Occipital lobe (tissue), 2 donors: ENCODE measurements around the gene JARID2. TPM values are rescaled to one million over a fixed set of nuclear protein-coding genes. Genes with fewer than 3 reads are reported as not detected.

Experiments used
- DNase-seq: peaks from one replicate; lab custom pipeline; 2025; lab: John Stamatoyannopoulos, UW
- total RNA-seq: library from RNA; depleted of rRNA; stranded (reverse); fragments of >200 nt; gene quantifications from one replicate; pipeline ENCODE4 v1.2.3, GENCODE V29; 2014

JARID2 gene
- total RNA-seq, 1 donor from 2014 or later: 18.6 TPM

DNA sequence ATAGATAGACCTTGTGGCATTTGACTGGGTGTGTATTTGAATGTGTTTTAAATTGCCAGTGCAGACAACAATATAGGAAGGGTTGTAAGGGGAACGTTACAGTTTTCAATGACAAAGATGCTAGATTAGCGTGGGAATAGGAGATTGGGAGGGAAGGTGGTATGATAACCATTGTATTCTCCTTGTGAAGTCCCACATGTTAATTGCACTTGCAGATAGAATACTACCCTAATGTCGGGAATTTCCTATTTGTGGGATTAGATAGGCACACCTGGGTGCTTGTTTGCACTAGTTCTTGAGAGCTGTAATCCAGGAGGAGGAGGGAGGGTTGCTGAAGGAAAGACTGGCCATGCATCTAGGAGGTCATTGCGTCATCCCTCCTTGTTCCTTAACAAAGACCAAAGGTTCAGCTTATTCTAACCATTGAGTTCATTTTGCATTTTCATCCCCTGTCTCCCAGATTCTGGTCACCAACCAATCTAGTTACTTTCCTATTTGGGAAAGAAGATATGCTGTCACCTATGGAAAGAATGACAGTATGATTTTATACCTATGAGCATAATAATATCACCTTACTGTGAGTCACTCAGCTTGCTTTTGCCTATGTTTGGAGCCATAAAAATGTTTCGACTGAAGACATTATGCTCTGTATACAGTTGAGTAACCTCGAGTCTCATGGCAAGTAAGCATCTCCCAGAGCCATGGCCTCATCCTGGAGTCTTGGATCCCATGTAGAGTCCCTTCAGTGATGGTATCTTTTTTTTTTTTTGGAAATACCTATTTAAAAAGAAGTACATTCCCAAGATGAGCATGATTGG, 215.5 kb downstream of the JARID2 start:
- DNase-seq: no peak

DNA sequence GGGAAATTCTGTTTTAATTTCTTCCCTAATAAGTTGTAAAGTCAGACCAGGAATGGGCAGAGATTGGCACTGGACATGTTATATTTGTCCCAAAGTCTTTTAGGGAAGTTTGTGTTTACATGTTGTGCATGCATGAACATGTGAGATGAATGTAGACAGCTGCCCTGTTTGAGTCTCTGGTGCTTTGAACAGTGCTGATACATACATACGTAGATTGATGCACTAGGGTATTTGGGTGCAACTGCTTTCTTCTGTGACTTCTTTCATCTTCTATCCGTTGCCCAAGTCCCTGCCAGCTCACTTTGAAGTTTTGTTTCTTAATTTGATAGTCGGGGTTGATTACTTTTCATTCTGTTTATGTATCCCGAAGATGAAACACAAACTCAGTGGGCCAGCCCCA, 216.4 kb downstream of the JARID2 start:
- no peak for DNase-seq

DNA sequence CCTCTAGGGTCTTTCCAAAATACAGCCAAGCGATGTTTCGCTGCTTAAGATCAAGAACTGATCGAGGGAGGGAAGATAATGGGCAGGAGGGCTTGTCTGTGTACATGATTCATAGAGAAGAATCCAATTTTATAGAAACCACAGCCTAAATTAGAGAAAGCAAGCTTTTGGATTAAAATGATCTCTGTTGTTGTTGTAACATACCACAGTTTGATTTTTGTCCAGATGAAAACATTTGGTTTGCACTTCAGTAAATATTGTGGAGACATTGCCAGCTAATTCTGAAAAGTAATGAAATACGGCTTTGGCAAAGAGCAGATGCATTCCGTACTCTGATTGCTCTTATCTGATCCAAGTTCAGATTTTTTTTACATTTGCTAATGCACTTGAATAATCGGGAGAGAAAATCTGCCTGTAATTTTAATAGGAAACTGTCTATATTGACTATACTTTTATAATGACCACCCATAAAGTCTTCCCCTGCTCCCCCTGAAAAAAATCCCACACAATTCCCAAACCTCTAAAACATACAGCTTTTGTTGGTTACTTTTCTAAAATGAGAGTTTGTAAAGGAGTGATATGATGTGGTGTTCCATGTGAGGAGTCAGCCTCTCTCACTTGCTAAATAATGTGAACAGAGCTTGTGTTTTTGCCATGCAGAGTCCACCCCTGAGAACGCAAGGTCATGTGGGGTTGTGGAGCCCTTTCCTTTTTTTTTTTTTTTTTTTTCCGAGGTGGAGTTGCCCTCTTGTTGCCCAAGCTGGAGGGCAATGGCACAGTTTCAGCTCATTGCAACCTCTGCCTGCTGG, 217.1 kb downstream of the JARID2 start:
- DNase-seq: no peak

DNA sequence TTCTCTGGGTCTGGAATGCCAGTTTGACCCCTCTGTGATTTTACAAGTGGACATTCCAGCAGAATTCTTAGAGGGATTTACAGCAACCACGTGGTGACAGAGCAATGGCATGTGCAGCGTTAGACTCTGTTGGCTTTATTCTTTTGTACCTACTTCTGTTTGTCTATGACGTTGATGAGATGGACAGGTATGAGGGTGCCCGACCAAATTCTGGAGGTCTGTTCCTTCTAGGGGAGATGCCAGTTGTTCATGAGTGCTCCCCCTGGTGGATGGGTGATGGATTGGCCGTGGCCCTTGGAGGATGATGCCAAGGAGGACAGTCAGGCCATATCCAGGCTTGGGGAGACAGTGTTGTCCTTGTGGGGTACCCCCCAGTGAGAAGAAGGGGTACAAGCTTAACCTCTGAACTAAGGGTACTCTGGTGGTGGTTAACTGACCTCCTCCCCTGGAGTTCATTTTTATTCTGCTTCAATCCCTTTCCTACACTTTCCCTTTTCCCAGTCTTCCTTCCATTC, 218.4 kb downstream of the JARID2 start:
- no peak for DNase-seq

DNA sequence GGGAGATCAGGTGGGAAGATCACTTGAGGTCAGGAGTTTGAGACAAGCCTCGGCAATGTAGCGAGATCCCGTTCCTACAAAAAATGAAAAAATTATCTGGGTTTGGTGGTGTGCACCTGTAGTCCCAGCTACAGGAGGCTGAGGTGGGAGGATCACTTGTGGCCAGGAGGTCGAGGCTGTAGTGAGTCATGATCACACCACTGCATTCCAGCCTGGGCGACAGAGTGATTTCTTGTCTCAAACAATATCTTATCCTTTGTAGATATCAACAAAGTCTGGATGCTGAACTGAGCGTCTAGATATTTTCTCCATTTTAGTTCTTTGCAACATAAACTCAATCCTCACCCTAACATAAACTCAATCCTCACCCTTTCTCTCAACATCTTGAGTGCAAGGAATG, 219.3 kb downstream of the JARID2 start:
- no peak for DNase-seq

DNA sequence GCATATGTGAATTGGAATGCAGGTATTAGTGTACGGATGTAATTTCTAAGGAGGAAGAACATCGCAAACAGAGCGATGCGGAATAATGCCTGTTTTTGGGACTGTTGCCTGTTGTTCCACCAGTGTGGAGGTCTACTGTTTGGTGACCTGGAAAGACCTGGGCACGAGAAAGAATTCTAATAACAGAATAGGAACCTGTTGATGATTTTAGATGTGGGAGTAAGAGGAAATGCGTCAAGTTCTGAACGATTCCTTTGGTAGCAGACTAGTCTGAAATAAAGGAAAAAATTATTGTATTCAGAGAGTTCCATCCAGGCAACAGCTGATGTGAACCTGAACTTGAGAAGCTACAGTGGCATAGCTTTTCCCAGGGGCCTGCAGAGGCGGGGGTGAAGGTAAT, 224.9 kb downstream of the JARID2 start:
- DNase-seq: no peak

DNA sequence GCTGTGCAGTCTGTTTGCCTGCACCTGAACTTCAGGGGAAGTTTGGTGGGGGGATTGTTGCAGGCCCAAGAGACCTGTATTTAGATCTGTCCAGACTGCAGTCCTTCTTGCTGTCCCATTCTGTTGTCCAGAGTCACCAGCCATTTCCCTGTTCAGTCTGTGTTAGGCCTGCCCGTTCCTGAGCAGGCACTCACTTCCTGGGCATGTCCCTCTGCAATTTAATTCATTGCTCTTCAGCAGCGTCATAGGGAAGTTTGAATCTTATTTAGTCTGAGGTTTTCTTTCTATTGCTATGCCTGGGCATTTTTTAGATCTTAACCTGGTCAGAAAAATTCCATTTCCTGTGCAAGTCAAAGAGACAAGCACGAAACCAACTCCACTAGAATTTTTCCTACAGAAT, 226.8 kb downstream of the JARID2 start:
- DNase-seq: no peak

DNA sequence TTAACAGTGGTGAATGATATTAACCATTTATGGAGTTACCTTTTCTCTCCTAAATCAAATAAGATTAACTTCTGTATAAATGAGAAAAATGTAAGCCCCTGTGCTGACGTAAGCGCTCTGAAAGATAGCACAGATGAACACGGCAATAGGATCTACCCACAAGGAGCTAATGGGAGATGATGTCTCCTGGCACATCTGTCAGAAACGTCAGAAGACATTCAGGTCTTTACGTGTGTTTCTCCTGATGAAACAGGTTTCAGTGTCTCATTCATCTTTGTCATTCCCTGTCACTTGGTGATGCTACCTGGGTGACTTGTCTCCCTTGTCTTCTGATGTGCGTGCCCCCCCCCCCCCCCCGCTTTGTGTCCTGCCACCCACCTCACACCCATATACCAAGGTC, 227.3 kb downstream of the JARID2 start:
- DNase-seq: no peak

DNA sequence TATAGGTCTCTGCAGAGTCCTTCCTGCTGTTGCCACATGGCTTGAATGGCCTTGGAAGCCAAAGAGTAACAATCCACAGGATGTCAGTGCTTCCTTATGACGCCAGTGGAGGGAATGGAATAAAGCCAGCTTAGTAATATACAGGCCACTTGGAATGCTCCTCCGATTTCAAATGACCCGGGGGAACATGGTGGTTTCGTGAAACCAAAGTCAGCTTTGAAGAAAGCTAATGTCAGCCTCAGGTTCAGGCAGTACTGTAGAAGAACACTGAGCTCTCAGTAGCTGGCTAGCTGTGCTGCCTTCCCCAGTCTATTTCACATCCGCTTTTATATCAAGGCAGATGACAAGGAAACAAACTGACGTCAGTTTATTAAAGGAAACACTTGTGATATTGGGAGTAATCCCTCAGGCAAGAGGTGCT, 227.9 kb downstream of the JARID2 start:
- no peak for DNase-seq

DNA sequence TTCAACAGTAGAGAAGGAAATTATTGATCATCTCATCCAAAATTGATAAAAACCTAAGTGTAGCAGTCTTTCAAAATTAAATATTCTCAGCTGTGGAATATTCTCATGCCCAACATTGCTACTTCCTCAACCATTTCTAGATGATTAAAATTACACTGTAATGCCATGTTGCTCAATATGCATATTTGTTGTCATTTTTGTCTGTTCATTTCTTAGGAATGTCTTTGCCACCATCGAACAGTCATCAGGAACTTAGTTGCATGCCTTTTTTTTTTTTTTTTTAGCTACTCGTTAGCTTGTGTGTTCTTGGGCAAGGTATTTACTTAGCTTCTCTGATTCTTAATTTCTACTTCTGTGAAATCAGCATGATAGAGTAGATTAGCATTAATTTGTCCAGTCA, 228.3 kb downstream of the JARID2 start:
- DNase-seq: no peak

DNA sequence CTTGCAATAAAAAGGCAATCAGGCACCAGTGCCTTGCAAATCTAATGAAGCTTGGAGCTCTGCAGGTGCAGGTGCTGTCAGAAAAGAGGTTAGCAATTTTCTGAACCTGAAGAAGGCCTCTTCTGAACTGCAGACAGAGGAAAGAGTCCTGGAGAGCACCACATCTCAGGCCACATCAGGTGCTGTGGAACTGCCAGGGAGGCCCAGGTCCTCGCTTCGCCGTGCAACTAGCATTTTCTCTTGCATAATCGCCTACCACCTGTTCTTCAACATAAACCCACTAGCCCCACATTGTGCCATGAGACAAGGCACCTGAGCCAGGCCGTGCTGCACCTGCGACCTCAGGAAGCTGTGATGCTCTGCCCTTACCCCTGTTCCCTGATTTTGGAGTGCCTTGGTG, 229.4 kb downstream of the JARID2 start:
- DNase-seq: no peak

DNA sequence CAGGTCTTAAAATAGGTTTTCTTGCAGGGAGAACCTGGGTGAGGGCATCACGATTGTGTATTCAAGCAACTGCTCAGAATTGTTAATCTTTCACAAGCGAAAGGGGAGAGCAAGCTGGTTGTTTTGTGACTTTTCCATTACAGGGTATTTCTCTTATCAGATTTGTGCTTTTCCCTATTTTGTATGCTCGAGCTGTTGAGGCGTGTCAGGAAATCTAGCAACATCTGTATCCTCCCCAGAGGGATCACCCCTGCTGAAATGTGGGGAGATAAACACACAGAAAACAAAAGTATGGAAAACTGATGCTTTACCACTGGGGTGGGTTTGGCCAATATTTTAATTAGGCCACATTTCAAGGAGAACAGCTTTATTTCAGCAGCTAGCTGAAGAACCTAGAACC, 230.0 kb downstream of the JARID2 start:
- no peak for DNase-seq

DNA sequence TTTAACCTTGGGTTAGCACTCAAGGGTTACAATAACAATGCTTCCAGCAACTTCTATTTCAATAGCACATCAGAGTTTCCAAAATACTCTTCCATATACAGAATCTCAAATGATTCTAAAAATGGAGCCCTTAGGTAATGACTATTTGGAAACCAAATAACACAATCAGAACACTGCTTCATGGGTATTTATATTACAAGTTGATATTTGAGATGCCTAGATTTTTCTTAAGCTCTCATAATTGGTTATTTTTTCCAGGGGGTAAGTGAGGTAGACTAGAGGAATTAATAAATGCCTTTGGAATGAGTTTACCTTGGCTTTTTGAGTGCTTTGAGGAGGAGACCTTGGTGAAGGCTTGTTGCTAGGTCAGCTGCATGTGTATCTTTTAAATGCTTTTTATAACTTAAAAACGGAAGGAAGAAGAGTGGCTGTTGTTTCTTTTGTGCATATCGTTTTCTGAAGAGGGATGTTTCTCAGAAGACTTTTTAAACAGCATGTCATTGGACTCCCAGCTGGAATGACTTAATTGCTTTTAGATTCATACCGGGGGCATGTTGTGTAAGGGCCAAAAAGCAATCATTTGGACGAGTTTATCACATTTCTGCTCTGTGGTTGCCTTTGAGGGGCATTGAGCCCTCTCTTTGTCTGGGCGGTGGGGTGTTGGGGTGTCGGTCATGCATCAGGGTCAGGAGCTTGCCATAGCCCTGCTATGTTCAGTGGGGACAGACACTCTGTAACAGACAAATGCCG, 230.9 kb downstream of the JARID2 start:
- DNase-seq: no peak

DNA sequence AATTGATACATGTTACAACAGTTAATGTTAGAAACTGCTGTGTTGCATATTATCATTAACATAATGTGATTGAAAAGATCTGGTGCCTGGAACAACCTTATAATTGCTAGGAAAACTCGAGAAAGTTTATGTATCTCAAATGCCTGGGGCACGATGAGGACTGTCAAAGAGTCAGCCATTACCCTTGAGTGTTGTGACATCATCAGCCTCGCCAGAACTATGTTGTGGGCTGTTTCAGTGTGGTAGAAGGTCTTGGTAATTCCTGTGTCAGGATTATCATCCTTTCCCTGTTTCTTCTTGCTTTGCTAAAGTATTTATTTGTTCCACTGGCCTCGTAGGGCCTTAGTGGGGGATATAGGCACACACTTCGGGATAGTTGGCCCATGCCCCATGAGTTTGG, 231.9 kb downstream of the JARID2 start:
- no peak for DNase-seq

DNA sequence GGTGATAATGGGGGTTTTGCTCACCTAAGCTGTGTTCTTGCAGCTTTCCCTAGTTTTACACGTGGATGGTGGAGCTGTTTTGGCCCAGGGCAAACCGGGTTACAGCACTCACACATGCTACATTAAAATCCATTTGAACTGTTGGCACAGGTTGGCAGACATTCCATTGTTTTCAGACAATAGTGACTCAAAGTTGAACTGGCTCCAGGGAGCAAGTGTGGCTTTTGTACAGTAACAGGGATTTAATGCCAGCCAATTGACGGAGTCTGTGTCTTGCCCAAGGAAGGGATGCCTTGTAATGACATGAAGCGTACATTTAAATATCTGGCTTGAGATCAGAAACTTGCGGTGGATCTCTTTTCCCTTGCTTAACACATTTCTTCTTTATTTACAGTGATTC, 233.9 kb downstream of the JARID2 start:
- no peak for DNase-seq

DNA sequence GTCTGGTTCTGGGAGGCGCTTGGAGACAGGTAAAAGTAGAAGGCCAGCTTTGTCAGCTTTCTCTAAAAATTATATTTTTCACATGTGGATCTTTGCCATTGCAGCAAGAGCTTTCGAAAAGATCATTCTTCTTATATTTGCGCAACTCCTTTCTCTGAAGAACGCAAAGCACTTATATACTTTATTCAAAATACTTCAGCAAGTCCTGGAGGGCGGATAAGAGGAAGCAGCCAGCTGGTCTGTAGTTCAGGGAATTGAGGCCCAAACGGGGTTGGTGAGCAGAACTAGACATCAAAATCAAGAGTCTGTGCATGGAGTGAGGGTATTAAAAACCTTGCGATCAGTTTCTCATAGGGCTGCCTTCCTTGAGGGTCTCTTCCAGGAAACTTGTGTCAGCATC, 234.7 kb downstream of the JARID2 start:
- no peak for DNase-seq

DNA sequence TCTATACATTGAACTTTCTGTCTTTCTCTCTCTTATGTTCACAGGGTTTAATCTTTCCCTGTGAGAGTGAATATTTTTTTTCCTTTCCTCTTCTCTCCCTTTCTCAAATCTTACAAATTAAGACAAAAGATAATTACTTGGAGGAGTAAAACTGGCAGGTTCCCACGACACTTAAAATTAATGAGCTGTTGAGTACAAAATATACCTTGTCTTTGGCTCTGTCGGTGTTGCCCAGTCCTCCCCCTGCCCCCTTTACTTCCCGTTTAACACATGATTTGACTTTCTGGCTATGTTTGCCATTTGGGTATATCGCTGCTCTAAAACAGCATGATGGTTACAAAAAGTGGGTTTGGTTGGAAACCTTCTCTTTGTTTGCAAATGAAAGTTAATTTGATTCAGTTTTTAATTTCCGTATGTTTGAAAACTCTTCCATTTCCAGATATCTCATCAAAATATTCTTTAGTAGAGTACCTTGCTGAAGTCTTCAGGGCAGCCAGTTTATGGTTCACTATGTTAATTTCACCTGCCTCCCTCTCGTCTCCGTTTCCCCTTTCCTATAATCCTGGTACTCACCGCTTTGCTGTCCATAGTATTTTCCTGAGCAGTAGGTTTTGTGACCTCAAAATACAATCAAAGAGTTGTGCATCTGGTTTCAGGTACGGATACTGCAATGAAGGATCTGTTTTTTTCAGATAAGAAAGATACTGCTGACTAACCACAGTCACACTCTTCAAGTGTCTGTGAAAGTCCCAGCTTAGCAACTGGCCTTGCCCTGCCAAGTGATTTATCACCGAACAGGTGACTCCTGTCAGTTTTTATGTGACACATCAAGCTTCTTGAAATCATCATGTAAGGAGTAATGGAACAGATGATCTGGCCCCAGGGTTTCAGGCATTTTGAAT, 235.8 kb downstream of the JARID2 start:
- no peak for DNase-seq

DNA sequence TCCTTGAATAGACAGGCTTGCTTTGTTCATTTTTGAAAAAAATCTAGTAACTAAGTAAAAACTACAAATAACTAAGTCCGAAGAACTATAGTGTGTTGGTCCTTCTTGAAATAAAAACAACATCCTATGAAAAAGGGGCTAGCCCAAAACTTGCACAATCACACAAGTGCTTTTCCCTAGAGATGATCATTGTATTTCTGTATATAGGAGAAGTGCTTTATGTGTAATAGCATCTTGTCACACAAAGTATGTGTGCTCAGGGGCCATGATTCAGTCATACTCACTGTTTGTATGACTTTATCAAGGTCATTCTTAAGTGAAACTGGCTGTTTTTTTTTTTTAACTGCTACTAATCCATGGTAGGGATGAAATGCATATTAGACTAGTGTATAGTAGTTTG, 237.2 kb downstream of the JARID2 start:
- DNase-seq: no peak

DNA sequence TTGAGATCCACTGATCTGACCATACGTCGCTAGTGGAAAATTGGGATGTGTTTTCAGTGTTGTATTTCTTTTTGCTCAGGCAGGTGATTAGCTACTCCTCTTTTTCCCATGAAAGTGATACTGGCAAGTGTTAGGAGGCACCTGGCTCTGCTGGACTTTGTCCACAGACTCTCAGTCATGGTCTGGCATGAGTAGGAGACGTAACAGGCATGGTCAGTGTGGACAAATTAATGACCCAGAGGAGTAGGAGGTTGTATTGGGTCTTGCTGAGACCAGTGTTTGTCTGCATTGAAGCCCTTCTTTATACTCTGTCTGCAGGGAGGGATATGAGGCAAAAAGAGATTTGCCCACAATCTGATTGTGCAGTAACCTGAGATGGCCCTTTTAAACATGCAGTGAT, 238.3 kb downstream of the JARID2 start:
- no peak for DNase-seq

DNA sequence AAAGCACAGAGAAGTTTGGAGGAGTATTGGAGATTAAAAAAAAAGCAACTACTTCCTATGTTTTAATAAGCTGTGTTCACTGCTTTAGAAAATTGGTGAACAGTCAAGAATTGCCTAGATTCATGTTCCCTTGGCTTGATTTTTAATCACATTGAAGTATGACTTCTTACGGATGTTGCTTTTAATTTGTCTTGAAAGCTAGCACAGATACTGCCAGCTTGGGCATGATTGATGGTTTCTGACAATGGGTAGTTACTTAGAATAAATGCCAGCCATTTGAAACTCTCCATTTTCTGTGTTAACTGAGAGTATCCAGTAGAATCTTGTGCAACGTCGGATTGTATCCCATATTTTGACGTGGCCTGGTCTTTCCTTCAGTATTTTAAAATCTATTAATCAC, 239.0 kb downstream of the JARID2 start:
- DNase-seq: no peak

DNA sequence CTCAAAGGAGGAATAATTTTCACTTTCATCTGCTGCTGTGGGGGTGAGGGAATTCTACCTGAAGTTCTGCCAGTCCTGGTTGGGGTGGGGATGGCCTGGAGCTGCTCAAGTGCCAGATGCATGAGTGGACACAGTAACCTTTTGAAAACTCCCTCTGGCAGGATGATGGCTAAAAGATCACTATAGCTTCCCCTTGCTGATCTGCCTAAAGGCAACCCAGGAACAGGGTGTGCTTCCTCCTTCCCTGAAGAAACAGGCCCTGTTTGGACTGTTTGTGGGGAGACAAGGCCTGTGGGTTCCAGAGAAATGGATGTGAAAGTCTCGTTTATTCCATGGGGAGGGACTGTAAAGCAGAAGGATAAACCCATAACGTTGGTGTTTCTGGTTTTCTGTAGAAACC, 240.1 kb downstream of the JARID2 start:
- DNase-seq: no peak
